ENCODE measurements around the gene DDX51. TPM values are rescaled to one million over a fixed set of nuclear protein-coding genes. Genes with fewer than 3 reads are reported as not detected.
A peak's percentile ranks its signal among the peaks of the same experiment; 100 is the strongest.

Gene DDX51
- total RNA-seq, 2 experiments from 2014 or later: 58.0 to 59.3 TPM

DNA sequence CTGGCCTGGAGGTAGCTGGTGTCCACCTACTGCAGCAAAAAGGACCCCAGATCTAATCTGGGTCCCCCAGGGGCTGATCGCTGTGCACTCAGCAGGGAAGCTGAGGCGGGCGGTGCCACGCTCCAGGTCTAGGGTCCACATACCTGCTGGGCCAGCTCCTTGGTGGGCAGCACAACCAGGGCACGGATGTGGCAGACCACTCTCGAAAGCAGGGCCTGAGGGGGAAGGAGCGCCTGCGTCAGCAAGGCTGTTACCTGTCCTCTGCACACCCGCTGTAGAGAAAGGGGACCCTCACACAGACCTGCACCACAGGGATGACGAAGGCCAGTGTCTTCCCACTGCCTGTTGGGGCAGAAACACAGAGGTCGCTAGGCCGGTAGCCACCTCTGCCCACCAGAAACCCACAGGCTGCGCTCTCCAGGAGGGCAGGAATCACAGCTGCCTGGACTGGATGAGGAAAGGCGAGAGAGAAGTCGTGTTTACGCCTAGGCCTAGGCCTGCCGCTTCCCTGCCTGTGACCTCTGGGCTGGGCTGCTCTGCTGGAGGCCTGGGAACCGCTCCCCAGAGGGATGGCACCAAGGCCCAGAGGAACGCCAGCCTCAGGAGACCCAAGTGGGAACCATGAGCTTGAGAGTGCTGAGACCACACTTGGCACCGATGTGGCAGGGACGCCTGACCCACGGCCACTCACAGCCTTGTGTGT lies 2.0 kb downstream of the DDX51 start:
- H3K4me3 ChIP-seq (ENCODE audit: low read length): no peak overlapping the region
- no peaks in the 10 kb centered on the region for H3K27me3 ChIP-seq (ENCODE audit: control insufficient read depth in 1 of 2, insufficient read depth in 2 of 2, low read length in 2 of 2)
- peaks cover 41% of the 10 kb centered on the region for H3K4me1 ChIP-seq (ENCODE audit: insufficient read depth, low read length)
- H3K9me3 Mint-ChIP-seq: no peaks in the 10 kb centered on the region
- no peaks in the 10 kb centered on the region for H3K9me3 ChIP-seq (ENCODE audit: control insufficient read depth in 1 of 2, insufficient read depth in 1 of 2, low read length in 2 of 2)
- H3K36me3 ChIP-seq (ENCODE audit: insufficient read depth, low read length): peaks cover 47% of the 10 kb centered on the region
- peak overlapping the region; percentile 56 for H3K27ac Mint-ChIP-seq
- H3K27me3 Mint-ChIP-seq: no peaks in the 10 kb centered on the region
- H3K4me3 Mint-ChIP-seq: peak overlapping the region; percentile 82
- CTCF ChIA-PET: no interaction called here
- DNase-seq (peak in 1 of 14 experiments; percentile 31), ATAC-seq (ENCODE audit: poor library complexity) (no peak)
- intact Hi-C loops (cut with DNase I, micrococcal nuclease): loop anchor here in 1 of 2 experiments (5.0 kb wide), 1 partner anchor 60 kb away; no protein-coding TSS in a partner anchor
- H3K4me1 Mint-ChIP-seq (ENCODE audit: low read depth): peaks cover 25% of the 10 kb centered on the region
- H3K27ac ChIP-seq (ENCODE audit: low read depth in 1 of 2, low read length in 2 of 2): no peak overlapping the region
- POLR2A ChIA-PET: interaction anchor here (1.0 kb wide), 1 partner anchor 11 kb away, joined by 3 read pairs; no protein-coding TSS in a partner anchor
- H3K36me3 Mint-ChIP-seq (ENCODE audit: low read depth): peaks cover 55% of the 10 kb centered on the region
- TF ChIP-seq, protein P1, sequence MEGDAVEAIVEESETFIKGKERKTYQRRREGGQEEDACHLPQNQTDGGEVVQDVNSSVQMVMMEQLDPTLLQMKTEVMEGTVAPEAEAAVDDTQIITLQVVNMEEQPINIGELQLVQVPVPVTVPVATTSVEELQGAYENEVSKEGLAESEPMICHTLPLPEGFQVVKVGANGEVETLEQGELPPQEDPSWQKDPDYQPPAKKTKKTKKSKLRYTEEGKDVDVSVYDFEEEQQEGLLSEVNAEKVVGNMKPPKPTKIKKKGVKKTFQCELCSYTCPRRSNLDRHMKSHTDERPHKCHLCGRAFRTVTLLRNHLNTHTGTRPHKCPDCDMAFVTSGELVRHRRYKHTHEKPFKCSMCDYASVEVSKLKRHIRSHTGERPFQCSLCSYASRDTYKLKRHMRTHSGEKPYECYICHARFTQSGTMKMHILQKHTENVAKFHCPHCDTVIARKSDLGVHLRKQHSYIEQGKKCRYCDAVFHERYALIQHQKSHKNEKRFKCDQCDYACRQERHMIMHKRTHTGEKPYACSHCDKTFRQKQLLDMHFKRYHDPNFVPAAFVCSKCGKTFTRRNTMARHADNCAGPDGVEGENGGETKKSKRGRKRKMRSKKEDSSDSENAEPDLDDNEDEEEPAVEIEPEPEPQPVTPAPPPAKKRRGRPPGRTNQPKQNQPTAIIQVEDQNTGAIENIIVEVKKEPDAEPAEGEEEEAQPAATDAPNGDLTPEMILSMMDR (IDR thresholded peaks at IDR 0.05): no peak

DNA sequence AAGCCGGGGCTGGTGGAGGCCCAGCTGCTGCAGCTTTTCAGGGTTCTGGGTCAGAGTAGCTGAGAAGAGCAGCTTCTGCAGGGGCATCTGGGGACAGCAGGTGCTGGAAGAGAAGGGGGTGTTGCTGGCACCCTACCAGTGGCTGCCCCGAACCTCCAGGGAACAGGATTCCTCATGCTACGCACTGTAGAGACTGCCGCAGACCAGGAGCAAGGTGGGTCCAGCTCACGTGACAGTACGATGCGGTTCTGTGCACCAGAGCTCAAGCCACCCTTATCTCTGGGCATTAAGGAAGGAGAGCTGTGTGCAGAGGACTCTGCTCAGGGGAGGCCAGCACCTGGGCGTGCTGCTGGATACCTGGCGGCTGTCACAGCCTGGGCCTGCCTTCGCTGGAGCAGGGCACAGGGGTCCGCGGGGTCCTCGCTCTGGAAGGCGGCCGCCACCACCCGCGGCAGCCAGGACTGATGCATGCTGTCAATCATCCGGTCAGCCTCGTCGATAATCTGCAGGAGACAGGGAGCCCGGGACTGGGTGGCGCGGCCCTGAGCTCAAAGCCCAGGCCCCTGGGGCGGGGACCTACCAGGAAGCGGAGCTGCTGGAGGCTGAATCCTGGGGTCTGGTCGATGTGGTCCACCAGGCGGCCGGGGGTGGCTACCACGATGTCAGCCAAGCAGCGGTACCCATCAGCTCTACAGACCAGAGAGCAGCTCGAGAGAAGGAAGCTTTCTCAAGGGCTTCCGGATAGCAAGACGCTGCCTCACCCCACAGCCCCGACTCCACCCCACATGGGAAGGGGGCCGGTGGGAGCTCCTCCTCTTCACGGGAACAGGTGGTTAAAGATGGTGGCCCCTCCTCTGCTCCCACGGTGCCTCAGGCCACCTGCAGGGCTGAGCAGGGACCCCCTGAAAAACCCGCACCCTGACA lies 2.9 kb downstream of the DDX51 start:
- Mint-ChIP-seq H3K4me1 (ENCODE audit: low read depth) (peaks cover 22% of the 10 kb centered on the region), H3K9me3 (no peaks in the 10 kb centered on the region), H3K27me3 (no peaks in the 10 kb centered on the region), H3K36me3 (ENCODE audit: low read depth) (peaks cover 47% of the 10 kb centered on the region), H3K27ac (no peak overlapping the region), H3K4me3 (peak overlapping the region; percentile 42)
- Histone ChIP-seq H3K27me3 (ENCODE audit: control insufficient read depth in 1 of 2, insufficient read depth in 2 of 2, low read length in 2 of 2) (no peaks in the 10 kb centered on the region), H3K36me3 (ENCODE audit: insufficient read depth, low read length) (peaks cover 45% of the 10 kb centered on the region), H3K4me1 (ENCODE audit: insufficient read depth, low read length) (peaks cover 35% of the 10 kb centered on the region), H3K4me3 (ENCODE audit: low read length) (no peak overlapping the region), H3K27ac (ENCODE audit: low read depth in 1 of 2, low read length in 2 of 2) (no peak overlapping the region), H3K9me3 (ENCODE audit: control insufficient read depth in 1 of 2, insufficient read depth in 1 of 2, low read length in 2 of 2) (no peaks in the 10 kb centered on the region)
- DNase-seq: peak in 1 of 14 experiments; percentile 23
- intact Hi-C loops (cut with DNase I, micrococcal nuclease): loop anchor here in 1 of 2 experiments (5.0 kb wide), 1 partner anchor 59 kb away; no protein-coding TSS in a partner anchor
- CTCF ChIA-PET: no interaction called here
- POLR2A ChIA-PET: interaction anchor here (1.0 kb wide), 1 partner anchor 12 kb away, joined by 3 read pairs; no protein-coding TSS in a partner anchor
- TF ChIP-seq, protein P1 (IDR thresholded peaks at IDR 0.05): no peak
- ATAC-seq (ENCODE audit: poor library complexity): no peak

DNA sequence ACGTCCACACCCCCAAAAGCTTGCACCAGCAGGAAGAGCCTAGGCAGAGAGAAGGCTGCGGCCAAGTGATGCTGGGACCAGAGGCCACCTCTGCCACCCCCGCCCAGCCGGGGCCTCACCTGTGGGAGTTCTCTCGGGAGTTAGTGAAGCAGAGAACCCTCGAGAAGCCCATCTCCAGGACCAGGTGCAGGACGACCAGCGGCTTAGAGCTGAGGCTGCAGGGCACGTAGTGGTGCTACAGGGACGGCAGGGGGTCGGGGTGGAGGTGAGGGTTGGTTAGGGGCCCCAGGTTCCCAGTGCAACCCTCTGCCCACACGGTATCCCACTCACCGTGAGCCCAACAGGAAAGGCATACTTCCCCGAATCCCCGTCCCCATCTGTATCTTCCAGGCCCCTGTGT lies 3.6 kb downstream of the DDX51 start:
- DNase-seq (no peak), ATAC-seq (ENCODE audit: poor library complexity) (no peak)
- H3K27me3 Mint-ChIP-seq: no peaks in the 10 kb centered on the region
- peaks cover 43% of the 10 kb centered on the region for H3K36me3 ChIP-seq (ENCODE audit: insufficient read depth, low read length)
- no peak overlapping the region for H3K27ac ChIP-seq (ENCODE audit: low read depth in 1 of 2, low read length in 2 of 2)
- peaks cover 29% of the 10 kb centered on the region for H3K4me1 ChIP-seq (ENCODE audit: insufficient read depth, low read length)
- no peak overlapping the region for H3K4me3 ChIP-seq (ENCODE audit: low read length)
- peak overlapping the region; percentile 71 for H3K4me3 Mint-ChIP-seq
- peaks cover 40% of the 10 kb centered on the region for H3K36me3 Mint-ChIP-seq (ENCODE audit: low read depth)
- H3K27me3 ChIP-seq (ENCODE audit: control insufficient read depth in 1 of 2, insufficient read depth in 2 of 2, low read length in 2 of 2): no peaks in the 10 kb centered on the region
- CTCF ChIA-PET: no interaction called here
- intact Hi-C loops (cut with DNase I, micrococcal nuclease): loop anchor here in 1 of 2 experiments (5.0 kb wide), 1 partner anchor 58 kb away; no protein-coding TSS in a partner anchor
- no peaks in the 10 kb centered on the region for H3K9me3 Mint-ChIP-seq
- no peak overlapping the region for H3K27ac Mint-ChIP-seq
- TF ChIP-seq, protein P1 (IDR thresholded peaks at IDR 0.05): no peak
- H3K9me3 ChIP-seq (ENCODE audit: control insufficient read depth in 1 of 2, insufficient read depth in 1 of 2, low read length in 2 of 2): no peaks in the 10 kb centered on the region
- H3K4me1 Mint-ChIP-seq (ENCODE audit: low read depth): peaks cover 16% of the 10 kb centered on the region
- POLR2A ChIA-PET: no interaction called here
